Left hindlimb (tissue), 1 donor: Measurements from ENCODE around the gene PLEKHS1.

Experiments used
- DNase-seq: peaks from one replicate; pipeline ENCODE4 v3.0.0-alpha.2; 2018

PLEKHS1 gene

GRCh38 chr10:113751181-113751732 is at the start of gene PLEKHS1:
PLEKHS1 (plus strand) TSS chr10:113751682; CDS start chr10:113755278, 3,596 bp downstream.
- no peak for DNase-seq

- no peak for DNase-seq
Observed at GRCh38 chr10:113704637-113705343, 46.7 kb upstream of the PLEKHS1 start.

GRCh38 chr10:113705344-113705652 is 46.2 kb upstream of the PLEKHS1 start:
- DNase-seq = no peak

- DNase-seq = no peak
Observed at GRCh38 chr10:113706623-113707022, 44.9 kb upstream of the PLEKHS1 start.

- DNase-seq = no peak
Observed at GRCh38 chr10:113708640-113709039, 42.8 kb upstream of the PLEKHS1 start.

- no peak for DNase-seq
Observed at GRCh38 chr10:113709221-113709838, 42.2 kb upstream of the PLEKHS1 start.

GRCh38 chr10:113711142-113711541 is 40.3 kb upstream of the PLEKHS1 start:
- DNase-seq = no peak

- no peak for DNase-seq
Observed at GRCh38 chr10:113712024-113712423, 39.5 kb upstream of the PLEKHS1 start.

- no peak for DNase-seq
Observed at GRCh38 chr10:113712755-113713639, 38.5 kb upstream of the PLEKHS1 start.

- no peak for DNase-seq
Observed at GRCh38 chr10:113713640-113713982, 37.9 kb upstream of the PLEKHS1 start.

GRCh38 chr10:113716109-113716910 is 35.2 kb upstream of the PLEKHS1 start:
- no peak for DNase-seq

GRCh38 chr10:113718969-113719822 is 32.3 kb upstream of the PLEKHS1 start:
- DNase-seq = no peak

GRCh38 chr10:113720386-113720785 is 31.1 kb upstream of the PLEKHS1 start:
- DNase-seq = no peak

- DNase-seq = no peak
Observed at GRCh38 chr10:113732160-113732881, 19.2 kb upstream of the PLEKHS1 start.

- DNase-seq = no peak
Observed at GRCh38 chr10:113732966-113733365, 18.5 kb upstream of the PLEKHS1 start.

GRCh38 chr10:113733635-113734034 is 17.8 kb upstream of the PLEKHS1 start:
- no peak for DNase-seq

- no peak for DNase-seq
Observed at GRCh38 chr10:113735913-113736312, 15.6 kb upstream of the PLEKHS1 start.

GRCh38 chr10:113736576-113736975 is 14.9 kb upstream of the PLEKHS1 start:
- DNase-seq = no peak

- DNase-seq = no peak
Observed at GRCh38 chr10:113739031-113739430, 12.5 kb upstream of the PLEKHS1 start.

GRCh38 chr10:113739577-113739976 is 11.9 kb upstream of the PLEKHS1 start:
- DNase-seq = no peak

GRCh38 chr10:113740850-113741249 is 10.6 kb upstream of the PLEKHS1 start:
- no peak for DNase-seq
